ENCODE data around the gene UGT8. TPM values are rescaled to one million over a fixed set of nuclear protein-coding genes. Genes with fewer than 3 reads are reported as not detected.

The UGT8 gene
- total and polyA plus RNA-seq, 2 donors from 2014 or later = 20.0 to 42.2 TPM

DNA sequence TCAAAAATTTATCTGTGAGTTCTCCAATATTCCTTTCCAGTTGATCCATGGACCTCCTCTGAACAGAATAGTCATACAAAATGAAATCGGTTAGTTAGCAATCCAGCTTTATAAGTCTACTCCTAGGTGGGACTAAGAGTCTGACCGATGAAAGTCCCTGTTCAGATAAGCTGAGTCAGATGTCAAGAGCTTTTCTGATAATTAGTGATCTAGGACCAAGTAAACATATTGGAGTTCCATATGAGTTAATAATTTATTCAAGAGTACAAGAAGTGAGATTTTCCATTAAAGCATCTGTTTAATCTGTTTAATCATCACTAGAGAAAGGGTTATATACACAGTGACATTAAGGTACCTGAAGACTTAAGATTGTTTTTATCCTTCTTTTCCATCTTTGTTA is 74.7 kb downstream of the UGT8 start:
- Histone ChIP-seq H3K27ac (ENCODE audit: low read depth in 2 of 2, low read length in 2 of 2) (no peak overlapping the region), H3K4me1 (ENCODE audit: control insufficient read depth in 2 of 3, insufficient read depth in 2 of 3, low read depth in 1 of 3, low read length in 3 of 3) (peaks cover 0 to 8% (median 0%) of the 10 kb centered on the region in 3 donors), H3K36me3 (ENCODE audit: control insufficient read depth in 2 of 3, insufficient read depth in 3 of 3, low read length in 3 of 3) (no peaks in the 10 kb centered on the region), H3K9ac (ENCODE audit: low read length in 3 of 3) (no peak overlapping the region), H3K4me3 (ENCODE audit: low read length in 3 of 3) (peak overlapping the region in 1 of 3 donors; percentile 37), H3K9me3 (ENCODE audit: control insufficient read depth in 2 of 3, insufficient read depth in 1 of 3, low read length in 3 of 3) (no peaks in the 10 kb centered on the region), H3K27me3 (ENCODE audit: control insufficient read depth, insufficient read depth, low read length) (no peaks in the 10 kb centered on the region)
- TF ChIP-seq, protein P1, sequence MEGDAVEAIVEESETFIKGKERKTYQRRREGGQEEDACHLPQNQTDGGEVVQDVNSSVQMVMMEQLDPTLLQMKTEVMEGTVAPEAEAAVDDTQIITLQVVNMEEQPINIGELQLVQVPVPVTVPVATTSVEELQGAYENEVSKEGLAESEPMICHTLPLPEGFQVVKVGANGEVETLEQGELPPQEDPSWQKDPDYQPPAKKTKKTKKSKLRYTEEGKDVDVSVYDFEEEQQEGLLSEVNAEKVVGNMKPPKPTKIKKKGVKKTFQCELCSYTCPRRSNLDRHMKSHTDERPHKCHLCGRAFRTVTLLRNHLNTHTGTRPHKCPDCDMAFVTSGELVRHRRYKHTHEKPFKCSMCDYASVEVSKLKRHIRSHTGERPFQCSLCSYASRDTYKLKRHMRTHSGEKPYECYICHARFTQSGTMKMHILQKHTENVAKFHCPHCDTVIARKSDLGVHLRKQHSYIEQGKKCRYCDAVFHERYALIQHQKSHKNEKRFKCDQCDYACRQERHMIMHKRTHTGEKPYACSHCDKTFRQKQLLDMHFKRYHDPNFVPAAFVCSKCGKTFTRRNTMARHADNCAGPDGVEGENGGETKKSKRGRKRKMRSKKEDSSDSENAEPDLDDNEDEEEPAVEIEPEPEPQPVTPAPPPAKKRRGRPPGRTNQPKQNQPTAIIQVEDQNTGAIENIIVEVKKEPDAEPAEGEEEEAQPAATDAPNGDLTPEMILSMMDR (IDR thresholded peaks at IDR 0.05; ENCODE audit: borderline replicate concordance, extremely low read depth, insufficient read depth) = no peak
- FAIRE-seq (peak; percentile 49), DNase-seq (peak in 1 of 5 donors; percentile 16)
- intact Hi-C loops (cut with DNase I) = no loop called here

- TF ChIP-seq, protein P1 (IDR thresholded peaks at IDR 0.05; ENCODE audit: borderline replicate concordance, extremely low read depth, insufficient read depth) = no peak
- Histone ChIP-seq H3K36me3 (ENCODE audit: control insufficient read depth in 2 of 3, insufficient read depth in 3 of 3, low read length in 3 of 3) (no peaks in the 10 kb centered on the region), H3K4me1 (ENCODE audit: control insufficient read depth in 2 of 3, insufficient read depth in 2 of 3, low read depth in 1 of 3, low read length in 3 of 3) (peaks cover 0 to 8% (median 0%) of the 10 kb centered on the region in 3 donors), H3K27me3 (ENCODE audit: control insufficient read depth, insufficient read depth, low read length) (no peaks in the 10 kb centered on the region), H3K9me3 (ENCODE audit: control insufficient read depth in 2 of 3, insufficient read depth in 1 of 3, low read length in 3 of 3) (no peaks in the 10 kb centered on the region), H3K4me3 (ENCODE audit: low read length in 3 of 3) (no peak overlapping the region), H3K27ac (ENCODE audit: low read depth in 2 of 2, low read length in 2 of 2) (no peak overlapping the region), H3K9ac (ENCODE audit: low read length in 3 of 3) (no peak overlapping the region)
- DNase-seq = peak in 1 of 5 donors; percentile 42
- intact Hi-C loops (cut with DNase I) = no loop called here
- no peak for FAIRE-seq
These were observed 75.5 kb downstream of the UGT8 start for GRCh38 chr4:114674080-114674479.

GRCh38 chr4:114677346-114677979 is 78.9 kb downstream of the UGT8 start:
- Histone ChIP-seq H3K9me3 (ENCODE audit: control insufficient read depth in 2 of 3, insufficient read depth in 1 of 3, low read length in 3 of 3) (no peaks in the 10 kb centered on the region), H3K36me3 (ENCODE audit: control insufficient read depth in 2 of 3, insufficient read depth in 3 of 3, low read length in 3 of 3) (no peaks in the 10 kb centered on the region), H3K27ac (ENCODE audit: low read depth in 2 of 2, low read length in 2 of 2) (no peak overlapping the region), H3K27me3 (ENCODE audit: control insufficient read depth, insufficient read depth, low read length) (no peaks in the 10 kb centered on the region), H3K9ac (ENCODE audit: low read length in 3 of 3) (no peak overlapping the region), H3K4me1 (ENCODE audit: control insufficient read depth in 2 of 3, insufficient read depth in 2 of 3, low read depth in 1 of 3, low read length in 3 of 3) (peaks cover 0 to 8% (median 0%) of the 10 kb centered on the region in 3 donors), H3K4me3 (ENCODE audit: low read length in 3 of 3) (no peak overlapping the region)
- TF ChIP-seq, protein P1 (IDR thresholded peaks at IDR 0.05; ENCODE audit: borderline replicate concordance, extremely low read depth, insufficient read depth) = no peak
- DNase-seq (no peak), FAIRE-seq (no peak)
- intact Hi-C loops (cut with DNase I) = no loop called here

Data from kidney (tissue), 14 donors.